COR-L47 (cell line): ENCODE data around the gene SLC43A1.
"Not testable (repeated sequence)": the region's sequence is repeated elsewhere in the genome, so short reads cannot be mapped to it uniquely, and the experiment has no call there.

ENCODE experiments used
- DNase-seq: peaks from one replicate; lab custom pipeline; 2025; lab: John Stamatoyannopoulos, UW

Gene SLC43A1

DNA sequence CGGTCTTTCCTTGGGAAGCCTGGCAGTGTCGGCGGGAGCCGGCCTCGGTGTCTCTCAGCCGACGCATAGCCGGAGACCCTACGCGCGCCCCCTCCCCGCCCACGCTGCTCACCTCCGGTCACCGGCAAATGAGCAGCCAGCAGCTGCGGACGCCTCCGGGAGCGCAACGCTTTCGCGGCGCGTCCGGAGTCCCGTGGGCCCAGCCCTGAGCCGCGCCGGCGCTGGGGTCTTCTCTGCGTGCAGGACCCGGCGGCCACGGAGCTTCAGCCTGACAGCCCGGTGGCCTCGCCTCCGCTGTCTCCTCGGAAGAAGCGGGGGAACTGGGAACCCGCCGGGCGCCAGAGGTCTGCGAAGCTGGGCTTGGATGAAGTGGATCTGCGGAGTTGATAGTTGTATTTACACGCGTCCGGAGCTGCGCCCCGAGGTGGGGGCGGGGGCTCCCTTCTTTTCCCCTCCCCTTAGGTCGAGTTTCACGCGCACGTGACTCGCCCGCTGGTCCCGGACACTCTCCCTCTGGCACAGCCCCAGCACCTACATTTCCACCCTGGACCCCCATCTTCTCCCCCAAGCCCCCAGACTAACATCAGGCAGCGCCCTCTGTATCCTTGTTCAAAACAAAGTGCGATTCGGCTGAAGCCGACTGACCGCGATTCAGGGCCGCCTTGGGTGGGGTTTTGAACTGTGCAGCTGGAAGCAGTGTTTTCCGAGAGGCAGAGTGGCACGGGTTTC is at the start of gene SLC43A1:
Gene SLC43A1 (minus strand): TSS at position 371 of the 729 bp plus-strand sequence. CDS start 1,591 bp downstream, outside the sequence.
- DNase-seq, result peak; percentile 12

DNA sequence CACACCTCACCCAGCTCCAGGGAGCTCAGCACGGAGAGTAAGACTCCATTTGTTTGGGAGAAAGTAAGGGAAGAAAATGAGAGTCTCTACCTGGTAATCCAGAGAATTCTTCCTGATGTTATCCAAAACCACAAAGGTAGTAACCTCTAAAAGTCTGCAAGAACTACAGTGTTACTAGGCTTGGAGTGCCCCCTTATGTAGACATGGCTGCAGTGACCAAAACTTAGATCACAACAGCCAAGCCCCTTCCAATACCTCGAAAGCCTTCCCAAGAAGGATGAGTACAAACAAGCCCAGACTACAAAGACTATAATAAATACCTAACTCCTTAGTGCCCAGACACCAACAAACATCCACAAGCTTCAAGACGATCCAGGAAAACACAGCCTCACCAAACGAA is 47.1 kb upstream of the SLC43A1 start:
- DNase-seq, result no peak

DNA sequence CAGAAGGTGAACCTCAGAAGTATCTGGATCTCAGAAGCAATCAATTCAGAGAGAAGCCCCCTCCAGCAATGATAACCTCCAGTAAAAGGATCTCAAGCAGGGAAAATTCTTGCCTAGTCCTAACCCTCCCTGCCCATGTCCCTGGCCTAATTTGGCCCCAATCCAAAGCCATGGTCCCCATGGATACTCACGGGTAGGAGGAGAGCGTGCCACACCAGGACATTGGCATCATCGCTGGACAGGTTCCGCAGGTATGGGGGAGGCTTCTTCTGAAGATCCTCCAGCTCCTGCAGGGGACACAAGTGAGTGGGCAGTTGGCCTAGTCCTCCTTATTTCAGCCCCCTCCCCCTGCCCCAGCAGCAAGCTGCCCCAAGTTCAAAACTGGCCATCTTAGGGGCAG is 44.6 kb upstream of the SLC43A1 start:
- peak; percentile 8 for DNase-seq

DNA sequence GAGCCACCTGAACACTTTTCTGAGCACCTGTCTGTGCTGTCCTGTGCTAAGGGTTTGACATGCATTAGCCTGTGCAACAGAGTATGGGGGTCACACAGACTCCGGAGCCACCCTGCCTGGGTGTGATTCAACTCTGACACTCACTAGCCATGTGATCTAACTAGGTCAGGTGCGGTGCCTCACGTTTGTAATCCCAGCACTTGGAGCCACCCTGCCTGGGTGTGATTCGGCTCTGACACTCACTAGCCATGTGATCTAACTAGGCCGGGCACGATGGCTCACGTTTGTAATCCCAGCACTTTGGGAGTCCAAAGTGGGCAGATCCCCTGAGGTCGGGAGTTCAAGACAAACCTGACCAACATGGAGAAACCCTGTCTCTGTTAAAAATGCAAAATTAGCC is 40.5 kb upstream of the SLC43A1 start:
- no peak for DNase-seq

DNA sequence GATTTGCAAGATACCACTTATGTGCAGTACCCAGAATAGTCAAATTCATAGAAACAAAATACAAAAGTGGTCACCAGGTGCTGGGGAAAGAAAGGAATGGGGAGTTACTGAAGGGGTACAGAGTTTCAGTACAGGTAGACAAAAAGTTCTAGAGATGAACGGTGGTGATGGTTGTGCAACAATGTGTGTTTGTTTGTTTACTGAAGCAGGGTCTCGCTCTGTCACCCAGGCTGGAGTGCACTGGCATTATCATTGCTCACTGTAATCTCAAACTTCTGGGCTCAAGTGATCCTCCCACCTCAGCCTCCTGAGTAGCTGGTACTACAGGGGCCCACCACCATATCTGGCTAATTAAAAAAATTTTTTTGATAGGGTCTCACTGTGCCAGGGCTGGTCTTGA is 39.9 kb upstream of the SLC43A1 start:
- DNase-seq, result no peak

DNA sequence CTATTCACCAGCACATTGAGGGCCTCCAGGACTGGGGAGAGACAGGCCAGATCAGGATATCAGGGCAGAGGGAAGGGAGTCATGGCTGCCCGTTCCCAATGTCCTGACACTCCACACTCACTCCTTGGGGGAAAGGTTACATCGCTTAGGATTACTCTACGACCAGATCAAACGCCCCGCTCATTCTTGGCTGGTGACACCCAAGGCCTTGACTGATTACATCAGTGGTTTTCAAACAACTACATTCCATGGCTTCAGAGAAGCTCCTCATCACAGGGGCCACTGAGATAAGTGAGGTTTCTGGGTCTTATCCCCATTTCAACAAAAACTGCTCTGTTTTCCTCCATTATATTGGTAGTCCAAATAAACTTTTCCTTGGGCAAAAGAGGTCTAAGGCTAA is 37.0 kb upstream of the SLC43A1 start:
- DNase-seq, result no peak

DNA sequence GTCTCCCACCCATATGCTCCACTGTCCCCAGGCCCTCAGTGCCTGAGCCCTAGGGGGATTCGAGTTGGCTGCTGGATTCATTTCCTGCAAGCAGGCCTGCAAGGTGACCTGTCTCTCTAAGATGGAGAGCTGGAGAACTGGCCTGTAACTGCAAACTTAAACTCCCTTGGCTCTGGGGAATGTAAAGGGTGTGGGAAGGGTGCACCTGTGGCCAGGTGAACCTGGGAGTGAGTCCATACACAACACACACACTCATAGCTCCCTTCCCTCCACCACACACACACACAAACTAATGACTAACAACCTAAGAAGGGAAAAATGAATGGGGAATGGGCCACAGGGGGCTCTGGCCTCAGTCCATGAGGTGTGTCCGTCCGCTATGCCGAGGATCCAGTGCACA is 36.4 kb upstream of the SLC43A1 start:
- no peak for DNase-seq

DNA sequence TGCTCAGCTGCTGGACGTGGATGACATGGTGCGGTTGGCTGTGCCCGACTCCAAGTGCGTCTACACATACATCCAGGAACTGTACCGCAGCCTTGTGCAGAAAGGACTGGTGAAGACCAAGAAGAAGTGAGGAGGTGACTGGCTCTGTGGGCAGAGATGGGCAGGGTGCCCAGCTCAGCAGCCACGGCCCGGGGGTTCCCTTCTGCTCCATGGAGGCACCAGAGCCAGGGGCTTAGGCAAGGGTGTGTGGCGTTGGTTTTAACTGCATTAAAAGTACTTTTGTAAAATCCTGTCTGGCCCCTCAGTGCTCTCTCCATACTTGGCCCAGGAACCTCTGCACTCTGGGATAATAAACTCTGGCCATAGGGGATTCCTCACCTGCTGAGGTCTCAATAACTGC is 34.5 kb upstream of the SLC43A1 start:
- no peak for DNase-seq

DNA sequence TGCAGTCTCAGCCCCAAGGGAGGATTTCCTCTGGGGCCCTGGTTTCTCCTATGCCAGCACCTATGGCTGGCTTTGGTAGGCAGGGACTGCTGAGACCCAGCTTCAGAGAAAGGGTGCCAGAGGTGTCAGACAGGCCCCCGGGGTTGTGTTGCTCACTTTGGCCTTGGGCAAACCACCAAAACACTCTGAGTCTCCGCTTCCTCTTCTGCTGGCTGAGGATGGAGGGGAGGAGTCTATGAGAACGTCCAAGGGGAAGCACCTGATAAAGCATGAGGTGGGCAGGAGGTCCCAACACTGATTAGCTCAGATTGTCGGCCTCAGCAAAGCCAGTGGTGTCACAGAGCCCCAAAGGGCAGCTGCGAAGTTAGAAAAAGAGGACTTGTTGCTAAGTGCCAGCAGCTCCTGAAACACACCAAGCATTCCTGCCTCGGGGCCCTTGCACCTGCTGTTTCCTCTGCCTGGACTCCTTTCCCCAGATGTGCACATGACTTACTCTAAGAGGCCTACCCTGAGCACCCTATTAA is 32.4 kb upstream of the SLC43A1 start:
- no peak for DNase-seq

DNA sequence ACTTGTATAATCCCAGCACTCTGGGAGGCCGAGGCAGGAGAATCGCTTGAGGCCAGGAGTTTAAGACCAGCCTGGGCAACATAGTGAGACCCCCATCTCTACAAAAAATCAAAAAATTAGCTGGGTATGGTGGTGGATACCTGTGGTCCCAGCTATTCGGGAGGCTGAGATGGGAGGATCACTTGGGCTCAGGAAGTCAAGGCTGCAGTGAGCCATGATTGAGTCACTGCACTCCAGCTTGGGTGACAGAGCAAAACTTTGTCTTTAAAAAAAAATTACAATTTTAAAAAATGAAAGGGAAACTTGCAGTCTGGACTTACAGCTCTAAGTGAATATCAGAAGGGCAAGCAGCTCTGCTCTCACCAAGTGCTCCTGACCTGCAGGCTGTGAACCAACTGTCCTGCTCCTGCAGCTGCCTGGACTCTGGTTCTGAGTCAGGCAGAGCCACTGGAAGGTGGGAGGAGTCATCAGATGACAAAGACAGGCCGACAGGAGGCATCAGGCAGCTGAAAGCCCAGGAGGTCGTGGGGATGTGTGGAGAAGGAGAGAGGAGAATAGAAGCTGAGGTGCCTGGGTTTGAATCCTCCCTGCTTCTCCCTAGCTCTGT is 31.5 kb upstream of the SLC43A1 start:
- DNase-seq, result no peak

DNA sequence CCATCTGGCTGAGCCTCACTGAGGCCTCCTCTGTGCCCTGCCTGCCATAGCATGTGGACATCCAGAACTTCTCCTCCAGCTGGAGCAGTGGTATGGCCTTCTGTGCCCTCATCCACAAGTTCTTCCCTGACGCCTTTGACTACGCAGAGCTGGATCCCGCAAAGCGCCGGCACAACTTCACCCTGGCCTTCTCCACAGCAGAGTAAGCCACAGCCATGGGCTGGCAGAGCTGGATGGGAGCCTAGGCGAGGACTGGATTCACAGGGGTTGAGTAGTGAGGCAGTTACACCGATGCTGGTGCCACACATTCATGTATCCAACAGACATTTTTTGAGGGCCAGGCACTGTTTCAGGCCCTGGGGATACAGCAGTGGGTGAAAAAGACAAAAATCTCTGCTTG is 30.9 kb upstream of the SLC43A1 start:
- no peak for DNase-seq

DNA sequence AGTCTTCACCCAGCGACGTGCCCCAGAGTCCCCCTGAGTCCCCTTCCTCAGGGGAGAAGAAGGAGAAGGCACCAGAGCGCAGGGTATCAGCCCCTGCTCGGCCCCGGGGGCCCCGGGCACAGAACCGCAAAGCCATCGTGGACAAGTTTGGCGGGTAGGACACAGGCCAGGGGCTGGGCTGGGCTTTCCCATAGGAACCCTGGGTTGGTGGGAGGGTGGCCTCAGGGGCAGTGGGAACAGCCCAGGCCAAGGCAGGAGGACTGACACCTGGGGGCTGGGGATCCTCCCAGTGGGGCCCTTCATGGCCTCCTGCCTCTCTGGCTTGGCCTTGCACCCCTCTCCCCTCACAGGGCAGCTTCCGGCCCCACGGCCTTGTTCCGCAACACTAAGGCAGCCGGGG is 30.4 kb upstream of the SLC43A1 start:
- DNase-seq, result no peak

DNA sequence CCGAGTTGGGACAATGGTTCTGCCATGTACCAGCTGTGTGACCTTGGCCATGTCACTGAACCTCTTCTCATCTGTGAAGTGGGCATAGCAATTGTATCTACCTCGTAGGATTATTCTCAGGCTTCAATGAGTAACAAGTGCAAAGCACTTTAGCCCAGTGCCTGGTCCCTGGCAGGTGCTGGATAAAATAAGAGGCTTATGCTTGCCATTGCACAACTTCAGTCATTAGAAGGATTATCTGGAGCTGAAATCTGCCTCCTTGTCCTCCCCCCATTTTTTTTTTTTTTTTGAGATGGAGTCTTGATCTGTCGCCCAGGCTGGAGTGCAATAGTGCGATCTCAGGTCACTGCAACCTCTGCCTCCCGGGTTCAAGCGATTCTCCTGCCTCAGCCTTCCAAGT is 29.1 kb upstream of the SLC43A1 start:
- DNase-seq, result no peak

DNA sequence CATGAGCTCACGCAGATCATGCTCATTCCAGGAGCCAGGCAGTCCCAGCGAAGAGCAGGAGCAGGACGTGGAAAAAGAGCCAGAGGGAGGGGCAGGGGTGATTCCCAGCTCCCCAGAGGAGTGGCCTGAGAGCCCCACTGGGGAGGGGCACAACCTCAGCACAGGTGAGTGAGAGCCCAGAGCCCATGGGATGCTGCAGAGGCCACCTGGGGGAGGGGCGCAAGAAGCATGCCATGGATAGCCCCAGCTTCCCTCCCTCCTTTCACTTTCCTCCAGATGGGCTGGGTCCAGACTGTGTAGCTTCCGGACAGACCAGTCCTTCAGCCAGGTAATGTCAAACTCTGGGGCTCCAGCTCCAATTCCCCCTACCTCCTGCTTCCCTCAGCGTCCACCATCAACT is 28.1 kb upstream of the SLC43A1 start:
- no peak for DNase-seq

DNA sequence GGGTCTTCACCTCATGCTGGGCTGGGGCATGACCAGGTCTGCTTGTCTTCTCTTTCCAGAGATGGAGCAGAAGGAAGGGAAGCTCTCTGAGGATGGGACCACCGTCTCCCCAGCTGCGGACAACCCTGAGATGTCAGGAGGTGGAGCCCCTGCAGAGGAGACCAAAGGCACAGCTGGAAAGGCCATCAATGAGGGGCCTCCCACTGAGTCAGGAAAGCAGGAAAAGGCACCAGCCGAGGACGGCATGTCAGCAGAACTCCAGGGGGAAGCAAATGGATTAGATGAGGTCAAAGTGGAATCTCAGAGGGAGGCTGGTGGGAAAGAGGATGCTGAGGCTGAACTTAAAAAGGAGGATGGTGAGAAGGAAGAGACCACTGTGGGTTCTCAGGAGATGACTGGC is 27.1 kb upstream of the SLC43A1 start:
- DNase-seq, result no peak

DNA sequence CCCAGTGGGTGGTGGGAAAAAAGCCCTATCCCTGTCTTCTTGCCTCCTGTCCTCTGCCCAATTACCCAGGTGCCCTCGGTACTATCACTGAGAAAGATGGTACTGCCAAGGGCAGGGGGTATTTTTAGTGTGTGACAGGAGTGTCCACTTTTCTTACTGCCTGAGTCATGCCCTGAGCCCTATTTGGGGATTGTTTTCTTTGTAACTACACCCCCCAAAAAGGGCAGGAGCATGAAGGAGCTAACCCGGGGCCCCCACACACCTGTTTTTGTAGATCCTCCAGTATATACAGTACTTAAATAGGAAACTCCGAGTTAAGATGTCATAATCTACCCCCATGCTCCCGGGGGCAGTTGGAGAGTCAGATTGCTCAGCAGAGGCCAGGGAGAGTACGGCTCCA is 25.7 kb upstream of the SLC43A1 start:
- DNase-seq, result no peak

DNA sequence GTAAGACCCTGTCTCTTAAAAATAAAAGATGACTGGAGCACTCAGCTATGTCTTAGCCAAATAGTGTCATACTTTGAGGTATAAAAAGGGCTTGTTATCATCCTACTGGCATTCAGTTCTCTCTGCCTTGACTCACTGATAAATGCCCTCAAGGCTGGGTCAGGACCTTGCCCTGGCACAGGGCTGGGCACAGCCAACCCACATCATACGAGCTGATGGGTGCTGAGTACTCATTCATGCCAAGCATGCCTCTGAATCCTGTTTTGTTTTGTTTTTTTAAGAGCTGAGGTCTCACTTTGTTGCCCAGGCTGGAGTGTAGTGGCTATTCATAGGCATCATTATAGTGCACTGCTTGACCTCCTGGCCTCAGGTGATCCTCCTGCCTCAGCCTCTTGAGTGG is 23.8 kb upstream of the SLC43A1 start:
- DNase-seq, result no peak

DNA sequence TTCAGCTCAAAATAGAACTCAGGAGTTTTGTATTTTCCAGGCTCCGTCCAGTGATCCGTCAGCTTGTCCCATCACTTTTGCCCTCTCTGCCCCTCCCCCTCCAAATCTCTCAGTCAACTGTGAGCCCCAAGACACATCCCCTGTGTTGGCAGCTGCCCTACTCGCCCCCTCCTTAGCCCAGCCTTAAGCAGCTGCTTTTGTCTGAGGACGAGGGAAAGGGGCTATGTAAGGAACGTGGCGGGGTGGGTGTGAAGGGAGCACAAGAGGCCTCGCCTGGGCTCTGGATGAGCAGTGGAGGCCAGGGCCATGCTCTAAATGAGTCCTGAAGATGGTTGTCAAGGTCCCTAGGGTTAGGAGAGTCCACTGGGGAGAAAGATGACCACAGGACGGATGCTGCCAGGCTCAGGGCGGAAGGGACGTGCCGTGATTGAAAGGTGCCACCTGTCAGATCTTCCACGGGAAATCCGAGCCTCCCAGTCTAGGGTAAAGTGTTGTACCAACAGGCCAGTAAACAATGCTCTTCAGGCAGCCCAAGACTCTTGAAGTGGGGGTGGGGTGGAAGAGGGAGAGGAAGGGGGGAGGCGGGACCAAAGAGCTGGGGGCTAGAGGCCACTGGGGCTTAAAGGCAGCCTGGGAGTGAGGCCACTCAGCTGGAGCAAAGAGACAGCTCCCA is 21.6 kb upstream of the SLC43A1 start, which contains the start of gene SMTNL1:
Gene SMTNL1 (plus strand): TSS at position 649 of the 673 bp plus-strand sequence. CDS start 5,048 bp downstream, outside the sequence.
- DNase-seq, result no peak

DNA sequence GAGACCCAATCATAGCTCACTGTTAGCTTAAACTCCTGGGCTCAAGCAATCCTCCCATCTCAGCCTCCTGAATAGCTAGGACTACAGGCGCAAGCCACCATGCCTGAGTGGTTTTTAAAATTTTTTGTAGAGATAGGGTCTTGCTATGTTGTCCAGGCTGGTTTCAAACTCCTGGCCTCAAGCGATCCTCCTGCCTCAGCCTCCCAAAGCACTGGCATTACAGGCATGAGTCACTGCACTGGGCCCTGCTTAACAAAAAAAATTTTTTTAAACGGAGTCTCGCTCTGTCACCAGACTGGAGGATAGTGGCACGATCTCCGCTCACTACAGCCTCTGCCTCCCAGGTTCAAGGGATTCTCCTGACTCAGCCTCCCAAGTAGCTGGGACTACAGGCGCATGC is 18.9 kb upstream of the SLC43A1 start:
- not testable (repeated sequence) for DNase-seq

DNA sequence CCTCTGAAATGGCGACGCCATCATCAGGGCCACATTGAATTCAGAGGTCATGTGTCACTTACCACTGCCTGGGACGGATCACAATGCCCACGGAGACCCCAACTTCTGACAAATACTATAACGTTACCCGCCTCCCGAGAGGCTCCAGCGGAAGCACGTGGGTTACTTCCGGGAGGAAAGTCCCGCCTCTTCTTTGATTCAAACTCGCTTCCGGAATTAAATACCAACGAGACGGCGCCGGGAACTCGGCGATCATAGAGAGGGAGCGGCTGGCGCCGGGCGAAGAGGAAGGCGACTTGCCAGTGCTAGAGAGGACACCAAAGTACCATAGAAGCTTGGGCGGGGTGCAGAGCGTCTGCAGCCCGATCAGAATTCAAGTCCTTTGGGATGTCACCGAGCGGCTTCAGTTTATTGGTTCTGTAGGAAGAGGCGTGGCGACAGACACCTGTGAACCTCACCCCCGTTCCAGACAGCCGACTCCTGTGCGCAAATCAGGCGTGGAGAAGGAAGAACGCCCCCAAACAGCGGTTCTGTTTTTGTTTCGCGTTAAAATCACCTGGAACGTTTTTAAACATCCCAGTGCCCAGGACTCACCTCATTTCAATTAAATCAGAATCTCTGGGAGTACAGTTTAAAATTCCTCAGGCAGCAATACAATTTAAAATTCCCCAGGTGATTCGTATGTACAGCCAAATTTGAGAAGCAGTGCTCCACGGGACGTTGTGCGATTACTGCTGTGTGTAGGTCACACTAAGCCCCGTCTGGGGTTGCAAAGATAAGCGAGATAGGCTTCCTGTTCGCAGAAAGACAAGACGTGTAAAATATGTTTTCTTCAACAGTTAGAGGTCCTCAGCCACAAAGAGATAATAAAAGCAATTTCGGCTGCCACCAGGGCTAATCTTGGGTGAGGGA is 15.3 kb upstream of the SLC43A1 start, which contains the start of gene TIMM10:
Gene TIMM10 (minus strand): TSS at position 159 of the 912 bp plus-strand sequence. CDS start 565 bp downstream, outside the sequence.
- DNase-seq, result peak; percentile 99

DNA sequence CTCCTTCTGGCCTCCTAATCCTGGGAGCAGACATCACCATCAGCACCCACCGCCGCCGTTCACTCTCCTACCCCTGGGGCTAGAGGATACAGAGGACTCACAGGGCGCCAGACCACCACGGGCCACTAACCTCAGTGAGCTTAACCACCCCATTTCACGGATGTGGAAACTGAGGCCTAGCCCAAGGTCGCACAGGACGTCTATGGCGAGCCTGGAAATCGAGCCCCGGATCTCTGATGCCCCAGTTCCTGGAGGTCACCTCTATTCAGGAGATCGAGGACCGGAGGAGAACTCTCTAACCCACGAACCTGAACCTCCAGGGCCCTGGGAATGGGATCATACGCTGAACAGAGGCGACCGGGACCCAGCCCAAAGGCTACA is 14.7 kb upstream of the SLC43A1 start:
- no peak for DNase-seq

DNA sequence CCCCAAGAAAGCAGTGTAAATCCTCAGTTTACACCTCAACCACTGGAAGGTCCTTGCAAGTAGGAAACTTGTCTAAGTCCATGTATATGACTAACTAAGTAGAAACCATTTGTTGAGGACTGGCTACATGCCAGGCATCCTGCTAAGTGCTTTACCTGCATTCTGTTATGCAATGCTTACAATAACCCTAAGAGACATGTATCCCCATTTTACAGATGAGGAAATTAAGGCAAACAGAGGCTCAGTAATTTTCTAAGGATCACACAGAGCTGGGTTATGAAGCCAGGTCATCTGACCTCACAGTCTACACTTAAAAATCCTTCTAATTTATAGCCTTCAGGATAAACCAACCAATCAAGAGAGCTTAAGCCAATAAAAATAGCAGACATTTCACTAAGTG is 13.5 kb upstream of the SLC43A1 start:
- no peak for DNase-seq
